ENCODE measurements around the gene BABAM2. TPM values are rescaled to one million over a fixed set of nuclear protein-coding genes. Genes with fewer than 3 reads are reported as not detected.

The BABAM2 gene
- total RNA-seq, 1 experiment from 2014 or later = 27.1 TPM

DNA sequence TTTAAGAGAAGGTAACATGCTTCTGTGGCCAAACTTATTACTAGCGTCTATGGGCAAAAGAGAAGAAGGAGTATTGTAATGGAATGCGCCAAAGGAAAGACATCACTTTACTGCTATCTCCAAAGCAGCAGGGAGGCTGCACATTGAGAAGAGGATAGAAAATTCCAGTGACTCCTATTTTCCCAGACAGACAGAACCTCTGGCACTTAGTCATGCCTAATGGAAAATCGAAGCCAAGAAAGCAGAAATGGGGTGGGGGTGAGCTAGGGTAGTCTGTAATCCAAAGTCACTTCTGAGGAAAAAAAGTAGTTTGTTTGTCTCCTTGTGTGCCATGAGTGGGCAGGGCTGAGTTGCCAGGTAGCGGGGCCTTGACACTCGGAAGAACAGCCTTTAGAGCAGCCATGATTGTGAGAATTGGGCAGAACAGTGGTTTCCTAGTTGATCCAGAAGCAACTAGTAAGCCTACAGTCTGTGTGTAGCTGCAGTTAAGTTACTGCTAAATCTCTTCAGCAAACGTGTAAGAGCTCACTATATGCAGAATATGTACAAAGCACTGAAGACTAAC lies 422.8 kb downstream of the BABAM2 start:
- Histone ChIP-seq H3K4ac (ENCODE audit: low read depth, low read length) (no peak overlapping the region), H2BK12ac (ENCODE audit: insufficient read length, low read depth, low read length) (no peak overlapping the region), H2BK120ac (ENCODE audit: low read depth, low read length, poor library complexity, severe bottlenecking) (no peak overlapping the region), H2BK15ac (ENCODE audit: low read depth, low read length) (no peak overlapping the region), H2AFZ (ENCODE audit: low read length) (no peak overlapping the region), H4K20me1 (ENCODE audit: control insufficient read depth, insufficient read depth, insufficient read length) (no peaks in the 10 kb centered on the region), H3K79me2 (ENCODE audit: insufficient read depth, low read length) (no peaks in the 10 kb centered on the region), H3K4me1 (ENCODE audit: insufficient read depth, low read length) (peaks cover 5% of the 10 kb centered on the region; the same call in 1 of the 2 replicates), H3K9me3 (ENCODE audit: control insufficient read depth, low read depth, low read length) (no peaks in the 10 kb centered on the region), H3K23ac (ENCODE audit: insufficient read length, low read depth, low read length) (no peak overlapping the region), H2BK20ac (ENCODE audit: low read depth, low read length, poor library complexity, severe bottlenecking) (no peak overlapping the region), H3K27me3 (ENCODE audit: insufficient read depth, low read length) (no peaks in the 10 kb centered on the region; the same call in 1 of the 2 replicates), H3K9ac (ENCODE audit: extremely low read depth, insufficient read length, low read length) (no peak overlapping the region), H3K14ac (ENCODE audit: insufficient read depth, low read length) (no peak overlapping the region), H4K8ac (replicated peaks; ENCODE audit: insufficient read length, low read depth, low read length) (no peak overlapping the region), H3K4me2 (ENCODE audit: insufficient read depth, insufficient read length, low read length) (no peak overlapping the region), H4K5ac (ENCODE audit: insufficient read length, low read depth, low read length) (no peak overlapping the region), H3K23me2 (ENCODE audit: insufficient read length, low read depth, low read length, poor library complexity, severe bottlenecking) (no peaks in the 10 kb centered on the region), H3K18ac (ENCODE audit: insufficient read length, low read depth, low read length) (no peak overlapping the region), H3K56ac (ENCODE audit: insufficient read length, low read depth, low read length) (no peak overlapping the region), H3T11ph (ENCODE audit: low read length) (no peak overlapping the region), H3K79me1 (ENCODE audit: insufficient read depth, low read depth, low read length, poor library complexity, severe bottlenecking) (no peaks in the 10 kb centered on the region), H2BK5ac (ENCODE audit: insufficient read length, low read length) (no peak overlapping the region), H3K27ac (ENCODE audit: insufficient read length, low read depth, low read length) (no peak overlapping the region), H4K91ac (ENCODE audit: insufficient read length, low read depth, low read length) (no peak overlapping the region), H2AK5ac (ENCODE audit: insufficient read length, low read length) (no peak overlapping the region)
- DNase-seq = no peak
- no peaks in the 10 kb centered on the region for H3K27me3 Mint-ChIP-seq (ENCODE audit: low read depth)
- no peak overlapping the region for H3K4me3 Mint-ChIP-seq
- peak overlapping the region in 1 of 3 experiments; percentile 8; a peak in 1 of 7 replicates for H3K27ac Mint-ChIP-seq
- TF ChIP-seq, protein P1, sequence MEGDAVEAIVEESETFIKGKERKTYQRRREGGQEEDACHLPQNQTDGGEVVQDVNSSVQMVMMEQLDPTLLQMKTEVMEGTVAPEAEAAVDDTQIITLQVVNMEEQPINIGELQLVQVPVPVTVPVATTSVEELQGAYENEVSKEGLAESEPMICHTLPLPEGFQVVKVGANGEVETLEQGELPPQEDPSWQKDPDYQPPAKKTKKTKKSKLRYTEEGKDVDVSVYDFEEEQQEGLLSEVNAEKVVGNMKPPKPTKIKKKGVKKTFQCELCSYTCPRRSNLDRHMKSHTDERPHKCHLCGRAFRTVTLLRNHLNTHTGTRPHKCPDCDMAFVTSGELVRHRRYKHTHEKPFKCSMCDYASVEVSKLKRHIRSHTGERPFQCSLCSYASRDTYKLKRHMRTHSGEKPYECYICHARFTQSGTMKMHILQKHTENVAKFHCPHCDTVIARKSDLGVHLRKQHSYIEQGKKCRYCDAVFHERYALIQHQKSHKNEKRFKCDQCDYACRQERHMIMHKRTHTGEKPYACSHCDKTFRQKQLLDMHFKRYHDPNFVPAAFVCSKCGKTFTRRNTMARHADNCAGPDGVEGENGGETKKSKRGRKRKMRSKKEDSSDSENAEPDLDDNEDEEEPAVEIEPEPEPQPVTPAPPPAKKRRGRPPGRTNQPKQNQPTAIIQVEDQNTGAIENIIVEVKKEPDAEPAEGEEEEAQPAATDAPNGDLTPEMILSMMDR (conservative IDR thresholded peaks at IDR 0.05) = no peak
- H3K36me3 Mint-ChIP-seq (ENCODE audit: insufficient read depth in 1 of 3, low read depth in 3 of 3) = peaks cover 0 to 6% (median 0%) of the 10 kb centered on the region in 3 experiments; a peak in 2 of 7 replicates
- WGBS (ENCODE audit: extremely low coverage, insufficient read length, low lambda C conversion rate) = no CpG with 5 or more reads among the region's 6 CpGs
- peaks cover 15 to 29% of the 10 kb centered on the region in 2 experiments for H3K4me1 Mint-ChIP-seq
- no peaks in the 10 kb centered on the region; a peak in 1 of 5 replicates for H3K9me3 Mint-ChIP-seq

All from H9 (cell line).